Breast epithelium (tissue), 4 donors: ENCODE data around the gene IKZF2. TPM values are rescaled to one million over a fixed set of nuclear protein-coding genes. Genes with fewer than 3 reads are reported as not detected.

Experiments used
- DNase-seq, 2 donors: peaks; one replicate each; pipeline ENCODE4 v3.0.0-alpha.2; 2019; ENCODE audit warnings: low spot score in 2 of 2
- H3K27ac ChIP-seq, 2 donors: fragments of 200-600 bp; sonication (generic) in 1 of 2; one replicate each; pipeline ENCODE4 v1.5.1; 2016 to 2019; ENCODE audit warnings: mild to moderate bottlenecking in 1 of 2
- H3K27me3 ChIP-seq, 2 donors: fragments of 200-600 bp; sonication (generic) in 1 of 2; one replicate each; pipeline versions ENCODE4 v1.5.1 to v1.6.0; 2017 to 2019; ENCODE audit warnings: control low read depth in 1 of 2, mild to moderate bottlenecking in 1 of 2
- H3K36me3 ChIP-seq: fragments of 200-600 bp; one replicate; pipeline ENCODE4 v1.5.1; 2019
- H3K4me1 ChIP-seq, 2 donors: fragments of 200-600 bp; sonication (generic); one replicate each; pipeline ENCODE4 v1.5.1; 2016 to 2019; ENCODE audit warnings: control low read depth in 1 of 2
- H3K4me3 ChIP-seq, 3 donors: fragments of 200-600 bp; sonication (generic); 1 replicate in 2 of 3; 2 replicates in 1 of 3; pipeline ENCODE4 v1.5.1; 2016 to 2019; ENCODE audit warnings: mild to moderate bottlenecking in 3 of 3, moderate library complexity in 2 of 3
- H3K9me3 ChIP-seq, 2 donors: fragments of 200-600 bp; sonication (generic) in 1 of 2; one replicate each; pipeline ENCODE4 v1.5.1; 2016 to 2019; ENCODE audit warnings: control low read depth in 1 of 2
- POLR2A ChIP-seq: fragments of 450-650 bp; IDR thresholded peaks from one replicate; pipeline ENCODE4 v1.6.1; 2016; ENCODE audit warnings: antibody characterized with exemption, mild to moderate bottlenecking, moderate library complexity
- POLR2AphosphoS5 ChIP-seq, 3 donors: sonication (generic); formaldehyde crosslinking; IDR thresholded peaks; one replicate each; pipeline ENCODE4 v1.6.1; 2017; ENCODE audit warnings: antibody characterized with exemption in 3 of 3
- intact Hi-C: fragments of 100-400 bp; cut with DNase I; formaldehyde crosslinking; loops from one replicate; pipeline ENCODE4 v1.15.1; 2023; ENCODE audit warnings: low total_unique reads
- total RNA-seq, 3 donors: library from RNA; depleted of rRNA; stranded (reverse); fragments of >200 nt; gene quantifications; one replicate each; pipeline ENCODE4 v1.1.0, GENCODE V29; 2016
- TF ChIP-seq, protein P1 (sequence below), 3 donors: fragments of 450-650 bp; IDR thresholded peaks; one replicate each; pipeline ENCODE4 v1.5.1; 2016 to 2017; ENCODE audit warnings: antibody characterized with exemption in 3 of 3, mild to moderate bottlenecking in 3 of 3, moderate library complexity in 3 of 3

Gene IKZF2
- total RNA-seq, 3 donors from 2014 or later, result 8.0 to 34.4 (median 22.0) TPM

GRCh38 chr2:212974692-212975091 is 176.7 kb downstream of the IKZF2 start:
- TF ChIP-seq POLR2AphosphoS5 (IDR thresholded peaks at IDR 0.05) (no peak), POLR2A (no peak)
- Histone ChIP-seq H3K4me3 (no peak overlapping the region), H3K36me3 (no peaks in the 10 kb centered on the region), H3K9me3 (no peaks in the 10 kb centered on the region), H3K27me3 (no peaks in the 10 kb centered on the region), H3K27ac (no peak overlapping the region), H3K4me1 (no peaks in the 10 kb centered on the region)
- intact Hi-C loops, result no loop called here
- DNase-seq, result no peak

- Histone ChIP-seq H3K27me3 (no peaks in the 10 kb centered on the region), H3K4me1 (no peaks in the 10 kb centered on the region), H3K9me3 (no peaks in the 10 kb centered on the region), H3K36me3 (no peaks in the 10 kb centered on the region), H3K27ac (no peak overlapping the region), H3K4me3 (no peak overlapping the region)
- intact Hi-C loops, result no loop called here
- no peak for DNase-seq
- TF ChIP-seq, protein P1, sequence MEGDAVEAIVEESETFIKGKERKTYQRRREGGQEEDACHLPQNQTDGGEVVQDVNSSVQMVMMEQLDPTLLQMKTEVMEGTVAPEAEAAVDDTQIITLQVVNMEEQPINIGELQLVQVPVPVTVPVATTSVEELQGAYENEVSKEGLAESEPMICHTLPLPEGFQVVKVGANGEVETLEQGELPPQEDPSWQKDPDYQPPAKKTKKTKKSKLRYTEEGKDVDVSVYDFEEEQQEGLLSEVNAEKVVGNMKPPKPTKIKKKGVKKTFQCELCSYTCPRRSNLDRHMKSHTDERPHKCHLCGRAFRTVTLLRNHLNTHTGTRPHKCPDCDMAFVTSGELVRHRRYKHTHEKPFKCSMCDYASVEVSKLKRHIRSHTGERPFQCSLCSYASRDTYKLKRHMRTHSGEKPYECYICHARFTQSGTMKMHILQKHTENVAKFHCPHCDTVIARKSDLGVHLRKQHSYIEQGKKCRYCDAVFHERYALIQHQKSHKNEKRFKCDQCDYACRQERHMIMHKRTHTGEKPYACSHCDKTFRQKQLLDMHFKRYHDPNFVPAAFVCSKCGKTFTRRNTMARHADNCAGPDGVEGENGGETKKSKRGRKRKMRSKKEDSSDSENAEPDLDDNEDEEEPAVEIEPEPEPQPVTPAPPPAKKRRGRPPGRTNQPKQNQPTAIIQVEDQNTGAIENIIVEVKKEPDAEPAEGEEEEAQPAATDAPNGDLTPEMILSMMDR (IDR thresholded peaks at IDR 0.05), result no peak
- no peak for TF ChIP-seq POLR2AphosphoS5 (IDR thresholded peaks at IDR 0.05)
- TF ChIP-seq POLR2A, result no peak
Measured at GRCh38 chr2:212973347-212973746, 178.1 kb downstream of the IKZF2 start.

DNA sequence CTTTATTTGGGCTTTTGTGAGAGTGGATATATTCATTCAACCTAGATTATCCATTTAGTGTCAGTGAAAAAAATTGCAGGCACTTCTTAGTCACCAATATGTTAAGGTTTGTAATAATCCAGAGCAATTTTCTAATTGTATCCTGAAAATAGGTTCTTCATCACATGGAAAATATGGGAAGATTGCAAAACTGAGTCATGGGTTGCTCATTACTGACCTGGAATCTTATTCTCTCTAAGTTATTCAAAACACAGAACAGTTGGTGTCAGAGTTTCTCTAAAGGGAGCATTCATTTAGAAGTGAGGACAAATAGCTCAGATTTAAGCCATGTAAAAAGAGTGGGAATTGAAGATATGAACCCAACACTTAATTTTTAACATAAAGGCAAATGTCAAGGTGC is 181.3 kb downstream of the IKZF2 start:
- no peaks in the 10 kb centered on the region for H3K36me3 ChIP-seq
- intact Hi-C loops, result no loop called here
- H3K27me3 ChIP-seq, result no peaks in the 10 kb centered on the region
- TF ChIP-seq POLR2AphosphoS5 (IDR thresholded peaks at IDR 0.05) (no peak), POLR2A (no peak)
- TF ChIP-seq, protein P1 (IDR thresholded peaks at IDR 0.05), result no peak
- H3K27ac ChIP-seq, result peak overlapping the region in 1 of 2 donors; percentile 32
- DNase-seq, result no peak
- no peaks in the 10 kb centered on the region for H3K4me1 ChIP-seq
- H3K9me3 ChIP-seq, result no peaks in the 10 kb centered on the region
- H3K4me3 ChIP-seq, result no peak overlapping the region

DNA sequence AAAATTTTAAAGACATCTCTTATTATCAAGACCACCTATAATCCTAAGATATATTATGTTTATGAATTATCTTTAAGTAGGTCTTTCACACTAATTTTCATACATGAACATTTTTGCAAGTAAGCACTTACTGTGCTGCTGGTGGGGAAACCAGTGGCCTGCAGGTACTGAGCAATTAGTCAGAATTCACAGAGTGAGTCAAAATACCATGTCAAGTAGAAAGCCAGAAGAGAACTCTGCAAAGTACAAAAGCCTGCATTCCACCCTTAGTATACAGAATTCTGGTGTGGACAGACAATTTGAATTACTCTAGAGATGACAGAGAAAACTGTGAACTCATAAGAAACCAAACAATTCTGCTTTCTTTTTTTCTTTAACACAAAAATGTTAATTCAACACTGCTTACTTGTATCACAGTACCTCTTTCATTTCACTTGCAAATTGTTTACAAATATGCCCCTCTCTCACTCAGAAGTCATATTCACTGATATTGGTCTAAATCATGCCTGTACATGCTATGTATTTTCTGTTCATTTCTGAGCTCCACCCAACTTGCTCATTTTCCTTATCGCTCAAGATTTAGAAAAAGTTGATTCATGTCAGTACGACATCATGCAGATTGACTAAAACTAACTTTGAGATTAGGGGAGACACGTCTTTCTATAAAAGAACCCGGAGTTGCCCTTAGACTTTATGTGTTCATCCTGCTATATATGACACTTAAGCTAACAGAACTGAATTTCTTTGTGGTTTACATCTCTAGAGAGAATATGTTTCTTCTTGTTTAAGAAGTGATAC is 182.9 kb downstream of the IKZF2 start:
- no peak for TF ChIP-seq POLR2A
- TF ChIP-seq POLR2AphosphoS5 (IDR thresholded peaks at IDR 0.05), result no peak
- TF ChIP-seq, protein P1 (IDR thresholded peaks at IDR 0.05), result no peak

GRCh38 chr2:212966884-212967283 is 184.5 kb downstream of the IKZF2 start:
- Histone ChIP-seq H3K4me3 (no peak overlapping the region), H3K9me3 (no peaks in the 10 kb centered on the region), H3K27ac (no peak overlapping the region), H3K36me3 (no peaks in the 10 kb centered on the region), H3K27me3 (no peaks in the 10 kb centered on the region), H3K4me1 (no peaks in the 10 kb centered on the region)
- intact Hi-C loops, result no loop called here
- no peak for DNase-seq
- TF ChIP-seq POLR2A (no peak), POLR2AphosphoS5 (IDR thresholded peaks at IDR 0.05) (no peak)
- TF ChIP-seq, protein P1 (IDR thresholded peaks at IDR 0.05), result no peak

More for the DNA sequence above, 182.9 kb downstream of the IKZF2 start:
- no peak for DNase-seq
- Histone ChIP-seq H3K27me3 (no peaks in the 10 kb centered on the region), H3K27ac (no peak overlapping the region), H3K4me1 (no peaks in the 10 kb centered on the region), H3K4me3 (no peak overlapping the region), H3K9me3 (no peaks in the 10 kb centered on the region), H3K36me3 (no peaks in the 10 kb centered on the region)
- intact Hi-C loops, result no loop called here
